Measurements from ENCODE around the gene NTF3. TPM values are rescaled to one million over a fixed set of nuclear protein-coding genes. Genes with fewer than 3 reads are reported as not detected.

NTF3 gene
- total and polyA plus RNA-seq, 2 donors (not counting 1 experiment from before 2014, with no cell fraction given) = 5.9 to 12.5 TPM

- H3K27ac ChIP-seq (ENCODE audit: insufficient read depth, low read length) = no peak overlapping the region
- H4K20me1 ChIP-seq (ENCODE audit: control insufficient read depth, extremely low read depth, insufficient read depth, low read length) = no peaks in the 10 kb centered on the region
- H3K79me2 ChIP-seq (ENCODE audit: control insufficient read depth, insufficient read depth, low read length) = peaks cover 3% of the 10 kb centered on the region
- peaks cover 4% of the 10 kb centered on the region for H3K36me3 ChIP-seq (ENCODE audit: control insufficient read depth, insufficient read depth, low read length)
- H3K9me3 ChIP-seq (ENCODE audit: control insufficient read depth, insufficient read depth, low read depth, low read length) = no peaks in the 10 kb centered on the region
- TF ChIP-seq CTCF (conservative IDR thresholded peaks at IDR 0.05 in 1 of 2, IDR thresholded peaks at IDR 0.05 in 1 of 2; ENCODE audit: low read depth in 1 of 2, low read length in 2 of 2) (no peak), EZH2 (IDR thresholded peaks at IDR 0.05; ENCODE audit: low read length, missing control alignments) (no peak)
- H2AFZ ChIP-seq (ENCODE audit: low read length) = no peak overlapping the region
- no peak overlapping the region for H3K4me2 ChIP-seq (ENCODE audit: extremely low read depth, insufficient read depth, low read length)
- no peak overlapping the region for H3K4me3 ChIP-seq (replicated peaks in 1 of 4; ENCODE audit: control extremely low read depth in 1 of 4, insufficient read depth in 1 of 4, low read depth in 3 of 4, low read length in 4 of 4)
- H3K4me1 ChIP-seq (ENCODE audit: control insufficient read depth, extremely low read depth, insufficient read depth, low read length) = peaks cover 11% of the 10 kb centered on the region
- no peak for DNase-seq (ENCODE audit: low read depth in 2 of 2)
- H3K9ac ChIP-seq (ENCODE audit: insufficient read depth, low read length) = no peak overlapping the region
- no peaks in the 10 kb centered on the region for H3K27me3 ChIP-seq (ENCODE audit: control insufficient read depth, insufficient read depth, low read length)
Measured at GRCh38 chr12:5494343-5494742, 62.4 kb downstream of the NTF3 start.

- Histone ChIP-seq H3K4me2 (ENCODE audit: extremely low read depth, insufficient read depth, low read length) (no peak overlapping the region), H2AFZ (ENCODE audit: low read length) (no peak overlapping the region), H3K4me3 (replicated peaks in 1 of 4; ENCODE audit: control extremely low read depth in 1 of 4, insufficient read depth in 1 of 4, low read depth in 3 of 4, low read length in 4 of 4) (no peak overlapping the region), H3K79me2 (ENCODE audit: control insufficient read depth, insufficient read depth, low read length) (no peaks in the 10 kb centered on the region), H3K4me1 (ENCODE audit: control insufficient read depth, extremely low read depth, insufficient read depth, low read length) (peaks cover 15% of the 10 kb centered on the region), H3K36me3 (ENCODE audit: control insufficient read depth, insufficient read depth, low read length) (peaks cover 4% of the 10 kb centered on the region), H3K27me3 (ENCODE audit: control insufficient read depth, insufficient read depth, low read length) (no peaks in the 10 kb centered on the region), H3K27ac (ENCODE audit: insufficient read depth, low read length) (no peak overlapping the region), H3K9me3 (ENCODE audit: control insufficient read depth, insufficient read depth, low read depth, low read length) (no peaks in the 10 kb centered on the region), H4K20me1 (ENCODE audit: control insufficient read depth, extremely low read depth, insufficient read depth, low read length) (no peaks in the 10 kb centered on the region), H3K9ac (ENCODE audit: insufficient read depth, low read length) (no peak overlapping the region)
- no peak for TF ChIP-seq EZH2 (IDR thresholded peaks at IDR 0.05; ENCODE audit: low read length, missing control alignments)
- TF ChIP-seq CTCF (conservative IDR thresholded peaks at IDR 0.05 in 1 of 2, IDR thresholded peaks at IDR 0.05 in 1 of 2; ENCODE audit: low read depth in 1 of 2, low read length in 2 of 2) = no peak
- DNase-seq (ENCODE audit: low read depth in 2 of 2) = no peak
Measured at GRCh38 chr12:5497329-5498053, 65.6 kb downstream of the NTF3 start.

GRCh38 chr12:5498076-5498475 lies 66.2 kb downstream of the NTF3 start:
- H3K4me2 ChIP-seq (ENCODE audit: extremely low read depth, insufficient read depth, low read length) = no peak overlapping the region
- no peak for TF ChIP-seq EZH2 (IDR thresholded peaks at IDR 0.05; ENCODE audit: low read length, missing control alignments)
- TF ChIP-seq CTCF (conservative IDR thresholded peaks at IDR 0.05 in 1 of 2, IDR thresholded peaks at IDR 0.05 in 1 of 2; ENCODE audit: low read depth in 1 of 2, low read length in 2 of 2) = no peak
- no peaks in the 10 kb centered on the region for H4K20me1 ChIP-seq (ENCODE audit: control insufficient read depth, extremely low read depth, insufficient read depth, low read length)
- DNase-seq (ENCODE audit: low read depth in 2 of 2) = peak in 1 of 2 donors; percentile 36
- no peak overlapping the region for H2AFZ ChIP-seq (ENCODE audit: low read length)
- H3K9me3 ChIP-seq (ENCODE audit: control insufficient read depth, insufficient read depth, low read depth, low read length) = no peaks in the 10 kb centered on the region
- H3K9ac ChIP-seq (ENCODE audit: insufficient read depth, low read length) = no peak overlapping the region
- peaks cover 15% of the 10 kb centered on the region for H3K4me1 ChIP-seq (ENCODE audit: control insufficient read depth, extremely low read depth, insufficient read depth, low read length)
- no peaks in the 10 kb centered on the region for H3K79me2 ChIP-seq (ENCODE audit: control insufficient read depth, insufficient read depth, low read length)
- no peak overlapping the region for H3K27ac ChIP-seq (ENCODE audit: insufficient read depth, low read length)
- no peaks in the 10 kb centered on the region for H3K27me3 ChIP-seq (ENCODE audit: control insufficient read depth, insufficient read depth, low read length)
- H3K4me3 ChIP-seq (replicated peaks in 1 of 4; ENCODE audit: control extremely low read depth in 1 of 4, insufficient read depth in 1 of 4, low read depth in 3 of 4, low read length in 4 of 4) = no peak overlapping the region
- peaks cover 4% of the 10 kb centered on the region for H3K36me3 ChIP-seq (ENCODE audit: control insufficient read depth, insufficient read depth, low read length)
